Activated CD4-positive, alpha-beta T cell treated with anti-CD3 and anti-CD28 coated beads, Interleukin-2, amount 10 ng/mL, durations not matched to agents 7 days and 5 days (primary cell): ENCODE data around the gene PUS10. TPM values are rescaled to one million over a fixed set of nuclear protein-coding genes. Genes with fewer than 3 reads are reported as not detected.
"Not testable (repeated sequence)": the region's sequence is repeated elsewhere in the genome, so short reads cannot be mapped to it uniquely, and the experiment has no call there.

Source experiments
- CTCF ChIA-PET: fragments of 350-600 bp; sonication (Branson Sonifier 250); formaldehyde crosslinking; loops from one replicate; lab custom pipeline; 2021; ENCODE audit warnings: antibody characterized with exemption; lab: Charles Lee
- POLR2A ChIA-PET: fragments of 350-600 bp; sonication (Branson Sonifier 250); formaldehyde crosslinking; loops from one replicate; lab custom pipeline; 2021; ENCODE audit warnings: antibody characterized with exemption; lab: Charles Lee
- DNase-seq: peaks from one replicate; pipeline ENCODE4 v3.0.0-alpha.2; 2020
- H3K27ac Mint-ChIP-seq: one replicate; pipeline ENCODE4 v1.8.0; 2021; ENCODE audit warnings: mild to moderate bottlenecking, moderate library complexity, mixed read lengths
- H3K27me3 Mint-ChIP-seq: one replicate; pipeline ENCODE4 v1.8.0; 2021; ENCODE audit warnings: mixed read lengths
- H3K36me3 Mint-ChIP-seq: one replicate; pipeline ENCODE4 v1.8.0; 2021; ENCODE audit warnings: low read depth, mixed read lengths
- H3K4me1 Mint-ChIP-seq: one replicate; pipeline ENCODE4 v1.8.0; 2021; ENCODE audit warnings: mixed read lengths
- H3K4me3 Mint-ChIP-seq: one replicate; pipeline ENCODE4 v1.8.0; 2021; ENCODE audit warnings: mild to moderate bottlenecking, moderate library complexity, mixed read lengths
- H3K9me3 Mint-ChIP-seq: one replicate; pipeline ENCODE4 v1.8.0; 2021; ENCODE audit warnings: mixed read lengths
- total RNA-seq, 2 experiments: library from RNA; stranded (reverse); gene quantifications; one replicate each; pipeline ENCODE4 v1.2.3, GENCODE V29; 2021

The PUS10 gene
- total RNA-seq, 2 experiments from 2014 or later = 5.7 to 8.8 TPM

GRCh38 chr2:61005736-61006135 is 12.3 kb downstream of the PUS10 start:
- POLR2A ChIA-PET = interaction anchor here (1.0 kb wide), 1 partner anchor 11 kb away, joined by 3 read pairs; the partner anchor contains the start of gene PEX13
- CTCF ChIA-PET = interaction anchor here (0.6 to 1.6 kb wide), 4 partner anchors 13 to 823 kb away, joined by 3 to 5 read pairs (median 4); no protein-coding TSS in a partner anchor
- H3K36me3 Mint-ChIP-seq = peaks cover 2% of the 10 kb centered on the region
- H3K4me1 Mint-ChIP-seq = no peaks in the 10 kb centered on the region
- H3K27ac Mint-ChIP-seq = no peak overlapping the region
- no peak for DNase-seq
- H3K4me3 Mint-ChIP-seq = no peak overlapping the region
- H3K9me3 Mint-ChIP-seq = no peaks in the 10 kb centered on the region
- H3K27me3 Mint-ChIP-seq = no peaks in the 10 kb centered on the region

GRCh38 chr2:60998628-60999545 is 19.2 kb downstream of the PUS10 start:
- Mint-ChIP-seq H3K4me3 (no peak overlapping the region), H3K27ac (no peak overlapping the region), H3K9me3 (no peaks in the 10 kb centered on the region), H3K4me1 (no peaks in the 10 kb centered on the region), H3K36me3 (peaks cover 3% of the 10 kb centered on the region), H3K27me3 (no peaks in the 10 kb centered on the region)
- no peak for DNase-seq
- POLR2A ChIA-PET = no interaction called here
- CTCF ChIA-PET = interaction anchor here (0.6 to 2.3 kb wide), 17 partner anchors 9 to 698 kb away, joined by 3 to 6 read pairs (median 3); no protein-coding TSS in a partner anchor

- POLR2A ChIA-PET = no interaction called here
- CTCF ChIA-PET = no interaction called here
- peak overlapping the region; percentile 9 for H3K27ac Mint-ChIP-seq
- H3K9me3 Mint-ChIP-seq = peaks cover 11% of the 10 kb centered on the region
- peaks cover 30% of the 10 kb centered on the region for H3K36me3 Mint-ChIP-seq
- H3K27me3 Mint-ChIP-seq = no peaks in the 10 kb centered on the region
- DNase-seq = no peak
- no peak overlapping the region for H3K4me3 Mint-ChIP-seq
- H3K4me1 Mint-ChIP-seq = peaks cover 10% of the 10 kb centered on the region
Observed at GRCh38 chr2:60994131-60994530, 23.9 kb downstream of the PUS10 start.

GRCh38 chr2:60992985-60993392 is 25.1 kb downstream of the PUS10 start:
- Mint-ChIP-seq H3K27ac (peak overlapping the region; percentile 78), H3K4me3 (peak overlapping the region; percentile 3), H3K9me3 (peaks cover 11% of the 10 kb centered on the region), H3K27me3 (no peaks in the 10 kb centered on the region), H3K36me3 (peaks cover 30% of the 10 kb centered on the region), H3K4me1 (peaks cover 11% of the 10 kb centered on the region)
- ChIA-PET CTCF (interaction anchor here (0.9 to 2.0 kb wide), 4 partner anchors 13 to 192 kb away, joined by 3 to 4 read pairs (median 4); no protein-coding TSS in a partner anchor), POLR2A (interaction anchor here (0.5 kb wide), 1 partner anchor 110 kb away, joined by 3 read pairs; no protein-coding TSS in a partner anchor)
- DNase-seq = peak; percentile 16

GRCh38 chr2:60991644-60992043 is 26.4 kb downstream of the PUS10 start:
- Mint-ChIP-seq H3K36me3 (peaks cover 33% of the 10 kb centered on the region), H3K27ac (no peak overlapping the region), H3K4me1 (peaks cover 11% of the 10 kb centered on the region), H3K27me3 (no peaks in the 10 kb centered on the region), H3K4me3 (no peak overlapping the region), H3K9me3 (peaks cover 11% of the 10 kb centered on the region)
- ChIA-PET CTCF (interaction anchor here (1.2 to 2.0 kb wide), 3 partner anchors 15 to 170 kb away, joined by 3 to 4 read pairs (median 4); partner anchors contain the start of gene REL), POLR2A (no interaction called here)
- no peak for DNase-seq

GRCh38 chr2:60989259-60989658 is 28.8 kb downstream of the PUS10 start:
- no peak overlapping the region for H3K4me3 Mint-ChIP-seq
- no peak for DNase-seq
- POLR2A ChIA-PET = interaction anchor here (0.6 kb wide), 1 partner anchor 13 kb away, joined by 6 read pairs; no protein-coding TSS in a partner anchor
- H3K27ac Mint-ChIP-seq = no peak overlapping the region
- CTCF ChIA-PET = interaction anchor here (0.6 kb wide), 1 partner anchor 9 kb away, joined by 5 read pairs; no protein-coding TSS in a partner anchor
- H3K27me3 Mint-ChIP-seq = no peaks in the 10 kb centered on the region
- H3K36me3 Mint-ChIP-seq = peaks cover 33% of the 10 kb centered on the region
- peaks cover 11% of the 10 kb centered on the region for H3K9me3 Mint-ChIP-seq
- H3K4me1 Mint-ChIP-seq = peaks cover 11% of the 10 kb centered on the region

GRCh38 chr2:60987656-60988055 is 30.4 kb downstream of the PUS10 start:
- not testable (repeated sequence) for H3K4me3 Mint-ChIP-seq, DNase-seq, H3K9me3 Mint-ChIP-seq, H3K4me1 Mint-ChIP-seq, H3K27ac Mint-ChIP-seq, H3K27me3 Mint-ChIP-seq
- ChIA-PET POLR2A (interaction anchor here (0.6 kb wide), 1 partner anchor 11 kb away, joined by 3 read pairs; no protein-coding TSS in a partner anchor), CTCF (interaction anchor here (1.0 to 1.1 kb wide), 2 partner anchors 17 to 221 kb away, joined by 3 read pairs; no protein-coding TSS in a partner anchor)
- peaks cover 22% of the 10 kb centered on the region for H3K36me3 Mint-ChIP-seq

- no peak for DNase-seq
- ChIA-PET CTCF (interaction anchor here (1.0 to 1.1 kb wide), 2 partner anchors 16 to 220 kb away, joined by 3 read pairs; no protein-coding TSS in a partner anchor), POLR2A (no interaction called here)
- H3K9me3 Mint-ChIP-seq = peaks cover 5% of the 10 kb centered on the region
- H3K36me3 Mint-ChIP-seq = peaks cover 19% of the 10 kb centered on the region
- H3K4me1 Mint-ChIP-seq = peaks cover 3% of the 10 kb centered on the region
- no peak overlapping the region for H3K27ac Mint-ChIP-seq
- no peaks in the 10 kb centered on the region for H3K27me3 Mint-ChIP-seq
- no peak overlapping the region for H3K4me3 Mint-ChIP-seq
Observed at GRCh38 chr2:60987041-60987440, 31.0 kb downstream of the PUS10 start.

GRCh38 chr2:60984720-60985119 is 33.3 kb downstream of the PUS10 start:
- Mint-ChIP-seq H3K4me3 (no peak overlapping the region), H3K36me3 (peaks cover 4% of the 10 kb centered on the region), H3K27me3 (no peaks in the 10 kb centered on the region), H3K4me1 (peaks cover 11% of the 10 kb centered on the region), H3K9me3 (no peaks in the 10 kb centered on the region), H3K27ac (no peak overlapping the region)
- POLR2A ChIA-PET = no interaction called here
- no peak for DNase-seq
- CTCF ChIA-PET = no interaction called here

- H3K36me3 Mint-ChIP-seq, POLR2A ChIA-PET, H3K27me3 Mint-ChIP-seq, H3K9me3 Mint-ChIP-seq, H3K27ac Mint-ChIP-seq, DNase-seq, H3K4me3 Mint-ChIP-seq: not testable (repeated sequence)
- CTCF ChIA-PET = interaction anchor here (0.6 to 1.8 kb wide), 3 partner anchors 16 to 45 kb away, joined by 3 to 5 read pairs (median 3); no protein-coding TSS in a partner anchor
- peaks cover 17% of the 10 kb centered on the region for H3K4me1 Mint-ChIP-seq
Observed at GRCh38 chr2:60982066-60982465, 36.0 kb downstream of the PUS10 start.

- ChIA-PET CTCF (interaction anchor here (0.8 to 0.9 kb wide), 2 partner anchors 26 to 155 kb away, joined by 3 read pairs; no protein-coding TSS in a partner anchor), POLR2A (no interaction called here)
- Mint-ChIP-seq H3K9me3 (no peaks in the 10 kb centered on the region), H3K4me1 (peaks cover 32% of the 10 kb centered on the region), H3K4me3 (no peak overlapping the region), H3K36me3 (peaks cover 4% of the 10 kb centered on the region), H3K27me3 (no peaks in the 10 kb centered on the region), H3K27ac (no peak overlapping the region)
- no peak for DNase-seq
Observed at GRCh38 chr2:60980071-60980815, 37.8 kb downstream of the PUS10 start.

- Mint-ChIP-seq H3K27me3 (no peaks in the 10 kb centered on the region), H3K36me3 (peaks cover 11% of the 10 kb centered on the region), H3K4me1 (peaks cover 33% of the 10 kb centered on the region), H3K9me3 (no peaks in the 10 kb centered on the region), H3K27ac (no peak overlapping the region), H3K4me3 (no peak overlapping the region)
- ChIA-PET CTCF (no interaction called here), POLR2A (no interaction called here)
- DNase-seq = no peak
Observed at GRCh38 chr2:60979231-60979630, 38.8 kb downstream of the PUS10 start.
